Measurements from ENCODE around the gene TNFRSF4. TPM values are rescaled to one million over a fixed set of nuclear protein-coding genes. Genes with fewer than 3 reads are reported as not detected.

Gene TNFRSF4
- total and polyA plus RNA-seq, 9 of the 15 experiments (the other 6 are each of a cell fraction or from before 2014, with no cell fraction given), result 0.07 to 0.44 (median 0.19) TPM; not detected in 5

DNA sequence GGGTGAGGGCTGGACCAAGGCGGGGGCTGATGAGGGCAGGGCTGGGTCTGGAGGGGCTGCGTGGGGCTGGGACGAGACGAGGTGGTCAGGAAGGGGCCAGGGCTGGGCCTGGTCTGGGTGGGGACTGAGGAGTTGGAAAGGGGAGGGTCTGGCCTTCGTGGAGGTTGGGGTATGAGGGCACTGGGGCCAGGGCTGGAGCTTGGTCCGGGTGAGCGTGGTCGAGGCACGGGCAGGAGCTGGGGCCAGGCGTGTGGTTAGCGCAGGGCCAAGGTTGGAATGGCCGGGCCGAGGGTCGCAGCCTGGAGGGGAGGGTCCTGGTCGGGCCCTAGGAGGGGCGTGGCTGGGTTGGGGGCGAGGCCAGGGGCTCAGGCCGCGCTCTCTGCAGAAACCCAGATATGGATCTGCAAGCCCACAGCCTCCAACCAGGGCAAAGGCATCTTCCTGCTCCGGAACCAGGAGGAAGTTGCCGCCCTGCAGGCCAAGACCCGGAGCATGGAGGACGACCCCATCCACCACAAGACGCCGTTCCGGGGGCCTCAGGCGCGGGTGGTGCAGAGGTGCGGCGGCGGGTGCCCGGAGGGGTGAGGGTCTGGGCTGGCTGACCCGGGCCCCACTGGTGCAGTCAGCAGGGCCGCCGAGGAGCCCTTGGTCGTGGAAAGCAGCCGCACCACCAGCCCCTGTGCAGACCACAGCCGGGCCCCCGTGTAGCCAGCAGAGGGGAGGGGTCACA lies 31.3 kb downstream of the TNFRSF4 start:
- Histone ChIP-seq H3K4me2 (ENCODE audit: insufficient read depth, low read length) (no peak overlapping the region), H3K27me3 (ENCODE audit: control insufficient read depth in 2 of 2, insufficient read depth in 2 of 2, low read length in 2 of 2) (peaks cover 14 to 31% of the 10 kb centered on the region in 2 experiments; a peak in 4 of 5 replicates), H3K9me3 (replicated peaks; ENCODE audit: control insufficient read depth, insufficient read depth, low read depth, low read length) (no peaks in the 10 kb centered on the region), H3K9me1 (ENCODE audit: control insufficient read depth, insufficient read depth, low read length) (no peaks in the 10 kb centered on the region), H3K79me2 (ENCODE audit: control insufficient read depth, insufficient read depth, low read length) (no peaks in the 10 kb centered on the region), H3K36me3 (ENCODE audit: control insufficient read depth, insufficient read depth, low read length) (no peaks in the 10 kb centered on the region), H2AFZ (ENCODE audit: low read depth, low read length) (no peak overlapping the region), H3K9ac (ENCODE audit: insufficient read depth in 1 of 2, low read depth in 2 of 2, low read length in 2 of 2) (no peak overlapping the region; a peak in 1 of 4 replicates), H4K20me1 (replicated peaks; ENCODE audit: control insufficient read depth, insufficient read depth, low read length) (no peaks in the 10 kb centered on the region), H3K4me1 (replicated peaks in 1 of 2; ENCODE audit: control insufficient read depth in 2 of 2, insufficient read depth in 2 of 2, low read length in 2 of 2) (peaks cover 10 to 73% of the 10 kb centered on the region in 2 experiments), H3K27ac (ENCODE audit: extremely low read depth, low read depth, low read length) (no peak overlapping the region), H3K4me3 (no peak overlapping the region)
- intact Hi-C loops (cut with micrococcal nuclease), result no loop called here
- ChIA-PET POLR2A (interaction anchor here (0.5 to 1.0 kb wide), 2 partner anchors 27 to 81 kb away, joined by 3 to 4 read pairs; no protein-coding TSS in a partner anchor), CTCF (ENCODE audit: low intra/inter-chr PET ratio) (no interaction called here)
- TF ChIP-seq HNRNPL (IDR thresholded peaks at IDR 0.05; ENCODE audit: low read depth, low read length) (0 out of 2 replicates have a peak, but pooled peaks have one; percentile 18), FOXO4 (CRISPR knock-in tag; IDR thresholded peaks at IDR 0.05) (no peak), ZBTB1 (CRISPR knock-in tag; IDR thresholded peaks at IDR 0.05; ENCODE audit: borderline replicate concordance, low read depth) (no peak), E2F1 (CRISPR knock-in tag; IDR thresholded peaks at IDR 0.05) (no peak), MTA2 (IDR thresholded peaks at IDR 0.05; ENCODE audit: low read depth) (no peak), HMG20B (CRISPR knock-in tag; IDR thresholded peaks at IDR 0.05) (no peak), HMGN3 (IDR thresholded peaks at IDR 0.05; ENCODE audit: borderline replicate concordance, extremely low read depth, insufficient read length, low read depth, low read length) (peak; percentile 14), SPI1 (IDR thresholded peaks at IDR 0.05; ENCODE audit: borderline replicate concordance, low read depth, low read length) (no peak), EHMT2 (IDR thresholded peaks at IDR 0.05) (no peak), HNRNPLL (IDR thresholded peaks at IDR 0.05; ENCODE audit: low read depth, low read length, poor library complexity, severe bottlenecking) (no peak), KLF13 (tag; IDR thresholded peaks at IDR 0.05; ENCODE audit: borderline replicate concordance, low read depth) (no peak), KDM4B (IDR thresholded peaks at IDR 0.05; ENCODE audit: borderline replicate concordance in 2 of 2, low read depth in 1 of 2) (no peak)
- ATAC-seq (no peak), DNase-seq (ENCODE audit: extremely low read depth in 1 of 4, low spot score in 3 of 4) (no peak), FAIRE-seq (no peak)
- in situ Hi-C loops (cut with MboI), result no loop called here
- no TSS peak for BruUV-seq (replicated peaks)
- whole genome bisulfite sequencing (ENCODE audit: insufficient coverage, low coverage, missing lambda C conversion rate), result 48% methylated on average over 33 of the region's 39 CpGs

Data from K562 (cell line).